ENCODE data around the gene BORCS6. TPM values are rescaled to one million over a fixed set of nuclear protein-coding genes. Genes with fewer than 3 reads are reported as not detected.

Gene BORCS6
- total and polyA plus RNA-seq, 2 of the 13 experiments (the other 11 are each of a cell fraction or from before 2014, with no cell fraction given) = 2.0 to 5.1 TPM

DNA sequence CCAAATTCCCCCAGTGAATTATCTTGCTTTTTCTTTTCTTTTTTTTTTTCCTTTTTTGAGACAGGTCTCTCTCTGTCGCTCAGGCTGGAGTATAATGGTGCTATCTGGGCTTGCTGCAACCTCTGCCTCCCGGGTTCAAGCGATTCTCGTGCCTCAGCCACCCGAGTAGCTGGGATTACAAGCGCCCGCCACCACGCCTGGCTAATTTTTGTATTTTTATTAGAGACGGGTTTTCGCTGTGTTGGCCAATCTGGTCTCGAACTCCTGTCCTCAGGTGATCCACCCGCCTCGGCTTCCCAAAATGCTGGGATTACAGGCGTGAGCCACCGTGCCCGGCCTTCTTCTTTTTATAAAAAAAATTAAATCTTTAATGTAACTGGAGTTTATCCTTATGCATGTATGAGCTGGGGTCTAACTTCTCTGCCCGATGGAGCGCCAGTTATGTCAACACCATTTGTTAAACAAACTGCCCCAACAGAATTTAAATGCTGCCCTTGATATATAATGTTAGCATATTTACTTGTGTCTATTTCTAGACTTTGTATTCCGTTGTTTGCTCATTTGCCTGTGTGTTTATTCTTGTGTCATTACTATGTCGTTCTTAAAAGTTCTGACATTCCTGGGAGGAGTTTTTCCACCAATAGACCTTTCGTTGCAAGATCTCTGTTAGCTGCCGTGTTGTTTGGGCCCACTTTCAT lies 20.9 kb upstream of the BORCS6 start (continued):
- TF ChIP-seq CHD4 (IDR thresholded peaks at IDR 0.05; ENCODE audit: borderline replicate concordance, low read length) (no peak), ELF1 (CRISPR knock-in tag; IDR thresholded peaks at IDR 0.05) (no peak), TCF7L2 (IDR thresholded peaks at IDR 0.05; ENCODE audit: low read depth, low read length) (no peak), U2AF1 (optimal IDR thresholded peaks at IDR 0.05; ENCODE audit: low read depth, low read length) (no peak), ZEB1 (IDR thresholded peaks at IDR 0.05; ENCODE audit: insufficient replicate concordance, low read depth) (no peak), CCAR2 (optimal IDR thresholded peaks at IDR 0.05; ENCODE audit: low read depth, low read length) (no peak), GABPA (IDR thresholded peaks at IDR 0.05; ENCODE audit: low read depth, low read length) (no peak), GABPA (CRISPR knock-in tag; IDR thresholded peaks at IDR 0.05; ENCODE audit: low read depth) (no peak), PRPF4 (IDR thresholded peaks at IDR 0.05; ENCODE audit: low read depth, low read length, poor library complexity, severe bottlenecking) (no peak), ZFYVE20 (CRISPR knock-in tag; IDR thresholded peaks at IDR 0.05; ENCODE audit: borderline replicate concordance, low read depth) (no peak), ZFP90 (CRISPR knock-in tag; IDR thresholded peaks at IDR 0.05; ENCODE audit: borderline replicate concordance) (no peak), NPAS2 (CRISPR knock-in tag; IDR thresholded peaks at IDR 0.05; ENCODE audit: borderline replicate concordance) (no peak), NFE2L1 (CRISPR knock-in tag; IDR thresholded peaks at IDR 0.05; ENCODE audit: borderline replicate concordance) (no peak)
- TF ChIP-seq, protein P1, sequence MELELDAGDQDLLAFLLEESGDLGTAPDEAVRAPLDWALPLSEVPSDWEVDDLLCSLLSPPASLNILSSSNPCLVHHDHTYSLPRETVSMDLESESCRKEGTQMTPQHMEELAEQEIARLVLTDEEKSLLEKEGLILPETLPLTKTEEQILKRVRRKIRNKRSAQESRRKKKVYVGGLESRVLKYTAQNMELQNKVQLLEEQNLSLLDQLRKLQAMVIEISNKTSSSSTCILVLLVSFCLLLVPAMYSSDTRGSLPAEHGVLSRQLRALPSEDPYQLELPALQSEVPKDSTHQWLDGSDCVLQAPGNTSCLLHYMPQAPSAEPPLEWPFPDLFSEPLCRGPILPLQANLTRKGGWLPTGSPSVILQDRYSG (CRISPR knock-in tag; IDR thresholded peaks at IDR 0.05) = no peak
- TF ChIP-seq, protein P2, sequence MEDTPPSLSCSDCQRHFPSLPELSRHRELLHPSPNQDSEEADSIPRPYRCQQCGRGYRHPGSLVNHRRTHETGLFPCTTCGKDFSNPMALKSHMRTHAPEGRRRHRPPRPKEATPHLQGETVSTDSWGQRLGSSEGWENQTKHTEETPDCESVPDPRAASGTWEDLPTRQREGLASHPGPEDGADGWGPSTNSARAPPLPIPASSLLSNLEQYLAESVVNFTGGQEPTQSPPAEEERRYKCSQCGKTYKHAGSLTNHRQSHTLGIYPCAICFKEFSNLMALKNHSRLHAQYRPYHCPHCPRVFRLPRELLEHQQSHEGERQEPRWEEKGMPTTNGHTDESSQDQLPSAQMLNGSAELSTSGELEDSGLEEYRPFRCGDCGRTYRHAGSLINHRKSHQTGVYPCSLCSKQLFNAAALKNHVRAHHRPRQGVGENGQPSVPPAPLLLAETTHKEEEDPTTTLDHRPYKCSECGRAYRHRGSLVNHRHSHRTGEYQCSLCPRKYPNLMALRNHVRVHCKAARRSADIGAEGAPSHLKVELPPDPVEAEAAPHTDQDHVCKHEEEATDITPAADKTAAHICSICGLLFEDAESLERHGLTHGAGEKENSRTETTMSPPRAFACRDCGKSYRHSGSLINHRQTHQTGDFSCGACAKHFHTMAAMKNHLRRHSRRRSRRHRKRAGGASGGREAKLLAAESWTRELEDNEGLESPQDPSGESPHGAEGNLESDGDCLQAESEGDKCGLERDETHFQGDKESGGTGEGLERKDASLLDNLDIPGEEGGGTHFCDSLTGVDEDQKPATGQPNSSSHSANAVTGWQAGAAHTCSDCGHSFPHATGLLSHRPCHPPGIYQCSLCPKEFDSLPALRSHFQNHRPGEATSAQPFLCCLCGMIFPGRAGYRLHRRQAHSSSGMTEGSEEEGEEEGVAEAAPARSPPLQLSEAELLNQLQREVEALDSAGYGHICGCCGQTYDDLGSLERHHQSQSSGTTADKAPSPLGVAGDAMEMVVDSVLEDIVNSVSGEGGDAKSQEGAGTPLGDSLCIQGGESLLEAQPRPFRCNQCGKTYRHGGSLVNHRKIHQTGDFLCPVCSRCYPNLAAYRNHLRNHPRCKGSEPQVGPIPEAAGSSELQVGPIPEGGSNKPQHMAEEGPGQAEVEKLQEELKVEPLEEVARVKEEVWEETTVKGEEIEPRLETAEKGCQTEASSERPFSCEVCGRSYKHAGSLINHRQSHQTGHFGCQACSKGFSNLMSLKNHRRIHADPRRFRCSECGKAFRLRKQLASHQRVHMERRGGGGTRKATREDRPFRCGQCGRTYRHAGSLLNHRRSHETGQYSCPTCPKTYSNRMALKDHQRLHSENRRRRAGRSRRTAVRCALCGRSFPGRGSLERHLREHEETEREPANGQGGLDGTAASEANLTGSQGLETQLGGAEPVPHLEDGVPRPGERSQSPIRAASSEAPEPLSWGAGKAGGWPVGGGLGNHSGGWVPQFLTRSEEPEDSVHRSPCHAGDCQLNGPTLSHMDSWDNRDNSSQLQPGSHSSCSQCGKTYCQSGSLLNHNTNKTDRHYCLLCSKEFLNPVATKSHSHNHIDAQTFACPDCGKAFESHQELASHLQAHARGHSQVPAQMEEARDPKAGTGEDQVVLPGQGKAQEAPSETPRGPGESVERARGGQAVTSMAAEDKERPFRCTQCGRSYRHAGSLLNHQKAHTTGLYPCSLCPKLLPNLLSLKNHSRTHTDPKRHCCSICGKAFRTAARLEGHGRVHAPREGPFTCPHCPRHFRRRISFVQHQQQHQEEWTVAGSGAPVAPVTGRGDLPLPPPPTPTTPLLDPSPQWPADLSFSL (CRISPR knock-in tag; IDR thresholded peaks at IDR 0.05) = no peak
- TF ChIP-seq, protein P3, sequence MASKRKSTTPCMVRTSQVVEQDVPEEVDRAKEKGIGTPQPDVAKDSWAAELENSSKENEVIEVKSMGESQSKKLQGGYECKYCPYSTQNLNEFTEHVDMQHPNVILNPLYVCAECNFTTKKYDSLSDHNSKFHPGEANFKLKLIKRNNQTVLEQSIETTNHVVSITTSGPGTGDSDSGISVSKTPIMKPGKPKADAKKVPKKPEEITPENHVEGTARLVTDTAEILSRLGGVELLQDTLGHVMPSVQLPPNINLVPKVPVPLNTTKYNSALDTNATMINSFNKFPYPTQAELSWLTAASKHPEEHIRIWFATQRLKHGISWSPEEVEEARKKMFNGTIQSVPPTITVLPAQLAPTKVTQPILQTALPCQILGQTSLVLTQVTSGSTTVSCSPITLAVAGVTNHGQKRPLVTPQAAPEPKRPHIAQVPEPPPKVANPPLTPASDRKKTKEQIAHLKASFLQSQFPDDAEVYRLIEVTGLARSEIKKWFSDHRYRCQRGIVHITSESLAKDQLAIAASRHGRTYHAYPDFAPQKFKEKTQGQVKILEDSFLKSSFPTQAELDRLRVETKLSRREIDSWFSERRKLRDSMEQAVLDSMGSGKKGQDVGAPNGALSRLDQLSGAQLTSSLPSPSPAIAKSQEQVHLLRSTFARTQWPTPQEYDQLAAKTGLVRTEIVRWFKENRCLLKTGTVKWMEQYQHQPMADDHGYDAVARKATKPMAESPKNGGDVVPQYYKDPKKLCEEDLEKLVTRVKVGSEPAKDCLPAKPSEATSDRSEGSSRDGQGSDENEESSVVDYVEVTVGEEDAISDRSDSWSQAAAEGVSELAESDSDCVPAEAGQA (IDR thresholded peaks at IDR 0.05; ENCODE audit: low read depth) = no peak
- TF ChIP-seq, protein P3 (CRISPR knock-in tag; IDR thresholded peaks at IDR 0.05; ENCODE audit: borderline replicate concordance) = no peak

Measured in HepG2 (cell line).